ENCODE data around the gene JAKMIP3. TPM values are rescaled to one million over a fixed set of nuclear protein-coding genes. Genes with fewer than 3 reads are reported as not detected.

The JAKMIP3 gene
- total RNA-seq, 1 donor from 2014 or later, result 0.17 TPM

- H3K36me3 Mint-ChIP-seq (ENCODE audit: insufficient read depth), result no peaks in the 10 kb centered on the region
- peaks cover 4% of the 10 kb centered on the region for H3K9me3 Mint-ChIP-seq (ENCODE audit: low read depth)
- TF ChIP-seq CTCF (IDR thresholded peaks at IDR 0.05; ENCODE audit: unreplicated experiment), result no peak
- H3K4me3 Mint-ChIP-seq (ENCODE audit: low read depth), result no peak overlapping the region
- no peak for DNase-seq (ENCODE audit: low spot score, unreplicated experiment)
- H3K27me3 Mint-ChIP-seq, result peaks cover 13% of the 10 kb centered on the region
- no peak overlapping the region for H3K27ac Mint-ChIP-seq
- no peaks in the 10 kb centered on the region for H3K4me1 Mint-ChIP-seq (ENCODE audit: low read depth)
These were observed 30.5 kb downstream of the JAKMIP3 start for GRCh38 chr10:132096223-132096622.

- no peaks in the 10 kb centered on the region for H3K36me3 Mint-ChIP-seq (ENCODE audit: insufficient read depth)
- DNase-seq (ENCODE audit: low spot score, unreplicated experiment), result no peak
These were observed 31.2 kb downstream of the JAKMIP3 start for GRCh38 chr10:132096863-132097478.

GRCh38 chr10:132097609-132098377 lies 32.0 kb downstream of the JAKMIP3 start:
- Mint-ChIP-seq H3K27ac (no peak overlapping the region), H3K27me3 (peaks cover 13% of the 10 kb centered on the region), H3K4me1 (ENCODE audit: low read depth) (no peaks in the 10 kb centered on the region), H3K9me3 (ENCODE audit: low read depth) (peaks cover 4% of the 10 kb centered on the region), H3K36me3 (ENCODE audit: insufficient read depth) (no peaks in the 10 kb centered on the region), H3K4me3 (ENCODE audit: low read depth) (no peak overlapping the region)
- TF ChIP-seq CTCF (IDR thresholded peaks at IDR 0.05; ENCODE audit: unreplicated experiment), result no peak
- no peak for DNase-seq (ENCODE audit: low spot score, unreplicated experiment)

More at GRCh38 chr10:132096863-132097478, 31.2 kb downstream of the JAKMIP3 start:
- Mint-ChIP-seq H3K4me3 (ENCODE audit: low read depth) (no peak overlapping the region), H3K4me1 (ENCODE audit: low read depth) (no peaks in the 10 kb centered on the region), H3K9me3 (ENCODE audit: low read depth) (peaks cover 4% of the 10 kb centered on the region), H3K27me3 (peaks cover 18% of the 10 kb centered on the region), H3K27ac (no peak overlapping the region)
- no peak for TF ChIP-seq CTCF (IDR thresholded peaks at IDR 0.05; ENCODE audit: unreplicated experiment)

DNA sequence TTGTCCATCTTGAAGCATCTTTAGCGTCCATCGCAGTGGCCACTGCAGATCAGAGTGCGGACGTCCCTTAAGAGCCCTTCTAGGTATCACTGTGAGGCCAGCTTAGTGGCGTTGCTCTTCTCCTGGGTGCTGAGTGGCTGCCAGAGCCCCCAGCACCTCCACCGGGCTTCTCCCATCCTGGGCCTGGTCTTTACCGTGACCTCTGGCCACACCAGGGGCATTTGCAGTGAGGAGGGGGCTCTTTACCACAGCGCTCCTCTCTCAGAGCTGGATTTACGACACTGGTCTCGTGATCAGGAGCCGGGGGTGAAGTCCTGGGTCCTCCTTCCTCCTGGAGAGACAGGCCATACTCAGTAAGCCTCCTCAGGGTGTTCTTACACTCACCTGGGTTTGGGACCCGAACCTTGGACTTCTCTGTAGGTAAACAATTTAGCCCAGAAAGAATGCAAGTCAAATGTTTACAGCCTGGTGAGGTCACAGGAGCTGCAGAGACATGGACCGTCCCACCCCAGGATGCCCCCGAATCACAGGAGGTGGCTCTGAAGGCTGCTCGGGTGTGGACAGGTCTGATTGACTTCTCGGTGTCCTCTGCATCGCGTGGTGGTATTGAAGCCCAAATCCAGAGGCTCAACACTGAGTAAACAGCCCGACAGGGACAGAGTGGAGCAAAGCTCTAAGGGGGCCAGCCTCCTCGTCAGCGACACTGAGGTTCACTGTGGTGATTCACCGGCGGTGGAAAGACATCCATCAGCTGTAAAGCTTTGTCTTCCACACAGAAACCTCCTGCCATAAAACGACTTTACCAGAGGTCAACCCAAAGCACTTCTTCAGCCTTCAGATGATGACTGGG lies 33.0 kb downstream of the JAKMIP3 start:
- peaks cover 4% of the 10 kb centered on the region for H3K9me3 Mint-ChIP-seq (ENCODE audit: low read depth)
- peaks cover 13% of the 10 kb centered on the region for H3K27me3 Mint-ChIP-seq
- TF ChIP-seq CTCF (IDR thresholded peaks at IDR 0.05; ENCODE audit: unreplicated experiment), result no peak
- H3K27ac Mint-ChIP-seq, result no peak overlapping the region
- no peaks in the 10 kb centered on the region for H3K4me1 Mint-ChIP-seq (ENCODE audit: low read depth)
- no peak overlapping the region for H3K4me3 Mint-ChIP-seq (ENCODE audit: low read depth)
- no peak for DNase-seq (ENCODE audit: low spot score, unreplicated experiment)
- no peaks in the 10 kb centered on the region for H3K36me3 Mint-ChIP-seq (ENCODE audit: insufficient read depth)

Measured in progenitor cell of endocrine pancreas (in vitro differentiated cells).